ENCODE results near the gene CD24.

Gene CD24

DNA sequence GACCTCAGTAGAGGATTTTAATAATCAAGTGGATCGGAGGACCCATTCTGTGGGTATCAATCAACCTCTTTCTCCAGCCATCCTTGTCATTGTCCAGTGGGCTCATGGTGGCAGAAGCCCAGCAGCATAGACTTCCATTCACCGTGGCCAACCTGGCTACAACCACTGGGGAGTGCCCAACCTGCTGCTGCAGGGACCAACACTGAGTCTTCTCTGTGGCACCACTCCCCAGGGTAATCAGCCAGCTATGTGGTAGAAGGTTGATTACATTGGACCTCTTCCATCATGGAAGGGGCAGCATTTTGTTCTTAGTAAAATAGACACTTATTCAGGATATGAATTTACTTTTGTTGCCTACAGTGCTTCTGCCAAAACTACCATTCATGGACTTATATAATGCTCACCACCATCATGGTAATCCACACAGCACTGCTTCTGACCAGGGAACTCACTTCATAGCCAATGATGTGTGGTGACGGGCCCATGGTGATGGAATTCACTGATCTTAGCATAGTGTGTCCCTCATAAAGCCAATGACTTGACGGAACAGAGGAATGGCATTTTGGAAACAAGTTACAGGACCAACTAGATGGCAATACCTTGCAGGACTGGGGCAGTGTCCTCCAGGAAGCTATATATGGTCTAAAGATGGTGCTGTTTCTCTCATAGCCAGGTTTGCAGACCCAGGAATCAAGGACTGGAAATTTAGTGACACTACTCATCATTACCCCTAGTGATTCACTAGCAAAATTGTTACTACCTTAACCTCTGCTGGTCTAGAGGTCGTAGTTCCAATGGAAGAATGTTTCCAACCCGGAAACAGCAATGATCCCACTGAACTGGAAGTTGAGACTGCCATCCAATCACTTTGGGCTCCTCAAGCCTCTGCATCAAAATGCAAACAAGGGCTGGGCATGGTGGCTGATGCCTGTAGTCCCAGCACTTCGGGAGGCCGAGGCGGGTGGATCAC lies 7.6 kb downstream of the CD24 start:
- no peak for DNase-seq

- no peak for DNase-seq
These were observed 8.3 kb downstream of the CD24 start for GRCh38 chr6:106966229-106966628.

GRCh38 chr6:106964954-106965353 lies 9.6 kb downstream of the CD24 start:
- no peak for DNase-seq

DNA sequence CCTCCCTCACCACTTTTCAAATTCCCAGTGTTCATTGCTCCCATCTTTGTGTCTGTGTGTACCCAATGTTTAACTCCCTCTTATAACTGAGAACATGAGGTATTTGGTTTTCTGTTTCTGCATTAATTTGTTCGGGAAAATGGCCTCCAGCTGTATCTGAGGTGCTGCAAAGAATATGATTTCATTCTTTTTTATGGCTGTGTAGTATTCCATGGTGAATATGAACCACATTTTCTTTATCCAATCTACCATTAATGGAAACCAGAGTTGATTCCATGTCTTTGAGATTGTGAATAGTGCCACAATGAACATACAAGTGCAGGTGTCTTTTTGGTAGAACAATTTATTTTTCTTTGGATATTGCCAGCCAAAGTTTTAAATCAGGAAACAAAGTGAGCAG lies 10.4 kb downstream of the CD24 start:
- DNase-seq, result no peak

DNA sequence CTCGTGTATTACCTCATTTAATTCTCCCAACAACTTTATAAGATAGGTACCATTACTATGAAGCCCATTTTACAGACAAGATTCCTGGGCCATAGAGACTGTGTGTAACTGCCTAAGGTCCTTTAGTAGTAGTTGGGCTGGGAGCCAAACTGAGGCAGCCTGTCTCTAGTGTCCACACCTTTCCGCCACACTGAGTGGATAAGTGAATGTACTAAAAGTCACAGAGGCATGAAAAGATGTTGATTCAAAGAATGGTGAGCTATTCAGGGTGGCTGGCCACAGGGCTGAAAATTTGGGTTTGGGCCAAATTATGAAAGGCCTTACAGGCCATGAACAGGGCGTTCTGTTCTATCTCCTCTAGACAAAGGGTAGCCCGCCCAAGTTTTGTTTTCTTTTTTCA lies 11.0 kb downstream of the CD24 start:
- DNase-seq, result no peak

DNA sequence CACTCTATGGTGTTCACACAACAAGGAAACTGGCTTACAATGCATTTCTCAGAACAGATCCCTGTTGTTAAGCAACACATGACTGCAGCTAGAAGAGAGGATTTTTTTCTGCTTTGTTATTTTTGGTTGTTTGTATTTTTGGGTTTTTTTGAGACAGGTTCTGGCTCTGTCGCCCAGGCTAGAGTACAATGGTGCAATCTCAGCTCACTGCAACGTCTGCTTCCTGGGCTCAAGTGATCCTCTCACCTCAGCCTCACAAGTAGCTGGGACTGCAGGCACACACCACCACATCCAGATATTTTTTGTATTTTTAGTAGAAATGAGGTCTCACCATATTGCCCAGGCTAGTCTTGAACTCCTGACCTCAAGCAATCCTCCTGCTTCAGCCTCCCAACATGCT lies 12.7 kb downstream of the CD24 start:
- DNase-seq, result no peak

GRCh38 chr6:106961136-106961535 lies 13.4 kb downstream of the CD24 start:
- DNase-seq, result no peak

DNA sequence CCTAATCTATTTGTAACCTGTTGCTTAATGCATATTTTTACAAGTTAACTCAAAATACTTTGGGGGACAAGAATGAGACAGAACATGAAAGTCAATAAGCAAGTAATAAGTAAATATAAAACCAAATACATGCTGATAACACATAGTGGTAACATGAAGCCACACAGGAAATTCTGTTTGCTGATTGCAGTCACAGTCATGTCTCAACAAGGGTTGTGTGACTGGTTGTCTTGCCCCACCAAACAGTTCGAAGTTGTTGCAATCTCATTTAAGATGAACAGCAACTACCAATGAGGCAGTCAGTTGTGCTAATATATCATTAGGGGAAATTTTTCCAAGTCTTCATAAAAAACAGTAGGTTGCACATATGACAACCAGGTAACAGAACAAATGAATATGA lies 14.5 kb downstream of the CD24 start:
- DNase-seq, result no peak

GRCh38 chr6:106939848-106940247 lies 34.7 kb downstream of the CD24 start:
- DNase-seq, result no peak

DNA sequence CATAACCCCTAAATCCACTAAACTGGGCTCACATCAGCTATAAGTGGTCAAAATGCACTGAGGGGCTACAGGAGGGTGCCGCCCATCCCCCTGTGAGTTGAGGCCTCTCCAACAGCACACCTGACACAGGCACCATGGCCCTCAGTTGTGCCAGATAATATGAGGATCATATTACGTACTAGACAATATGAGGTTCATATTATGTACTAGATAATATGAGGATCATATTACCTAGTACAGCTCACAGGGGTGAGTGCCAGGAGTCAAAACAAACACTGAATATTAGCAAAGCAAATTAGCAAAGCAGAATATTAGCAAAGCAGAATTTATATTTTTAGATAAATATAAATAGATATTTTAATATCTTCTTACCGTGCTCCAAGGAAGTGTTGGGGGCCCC lies 35.3 kb downstream of the CD24 start:
- DNase-seq, result no peak

DNA sequence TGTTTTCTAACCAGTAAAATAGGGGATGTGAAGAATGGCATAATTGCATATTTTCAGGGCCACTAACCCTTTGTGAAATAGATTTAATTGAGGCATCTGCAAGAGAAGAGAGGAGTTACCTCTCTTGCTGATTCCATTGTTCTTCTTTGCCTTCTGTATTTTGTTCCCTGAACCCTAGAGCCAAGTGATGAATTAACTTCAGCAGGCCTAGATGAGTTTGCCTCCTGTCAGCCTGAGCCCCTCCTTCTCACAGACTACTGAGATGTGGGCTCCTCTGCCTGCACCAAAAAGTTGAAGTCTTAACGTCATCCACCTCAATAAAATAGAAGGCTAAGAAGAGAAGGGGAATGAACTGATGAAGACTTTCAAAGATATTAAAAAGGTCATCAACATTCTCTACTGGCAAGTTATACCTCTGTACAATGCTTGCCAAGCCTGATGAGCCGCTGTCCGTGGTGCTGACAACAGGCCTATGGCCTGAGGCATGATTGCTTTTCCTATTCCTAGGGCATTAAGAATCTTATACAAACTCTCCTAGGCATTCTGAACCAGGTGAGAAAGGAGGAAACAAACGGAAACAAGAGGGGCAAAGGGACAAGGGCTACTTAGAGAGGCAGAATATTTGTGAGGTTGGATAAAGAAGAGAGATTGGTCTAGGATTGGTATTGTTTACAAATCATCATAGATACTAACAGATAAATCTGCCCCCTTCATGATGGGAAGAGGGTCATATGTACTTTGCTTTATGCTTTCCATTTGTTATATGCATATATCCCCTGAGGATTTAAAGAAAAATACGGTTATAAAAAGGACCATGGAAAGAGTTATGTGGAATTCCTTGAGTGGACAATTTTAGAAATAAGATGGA lies 46.8 kb downstream of the CD24 start:
- DNase-seq, result peak in 1 of 2 experiments; percentile 1

GRCh38 chr6:106925948-106926347 lies 48.6 kb downstream of the CD24 start:
- no peak for DNase-seq

- DNase-seq, result no peak
These were observed 49.6 kb downstream of the CD24 start for GRCh38 chr6:106924694-106925523.

DNA sequence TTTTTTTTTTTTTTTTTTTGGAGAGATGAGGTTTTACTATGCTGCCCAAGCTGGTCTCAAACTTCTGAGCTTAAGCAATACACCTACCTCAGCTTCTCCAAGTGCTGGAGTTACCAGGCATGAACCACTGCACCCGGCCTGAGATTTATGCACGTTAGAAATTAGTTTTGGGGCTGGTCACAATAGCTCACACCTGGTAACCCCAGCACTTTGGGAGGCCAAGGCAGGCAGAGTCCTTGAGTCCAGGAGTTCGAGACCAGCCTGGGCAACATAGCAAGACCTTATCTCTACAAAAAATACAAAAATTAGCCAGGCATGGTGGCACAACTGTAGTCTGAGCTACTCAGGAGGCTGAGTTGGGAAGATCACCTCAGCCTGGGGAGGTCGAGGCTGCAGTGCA lies 51.9 kb downstream of the CD24 start:
- no peak for DNase-seq

All from activated CD4-positive, alpha-beta T cell treated with anti-CD3 and anti-CD28 coated beads, Interleukin-2, amount 50 U/mL, for 4 hours (primary cell).